GM12801 (cell line): ENCODE results near the gene PLXNB3.

Experiments
- CTCF ChIP-seq: IDR thresholded peaks from one replicate; pipeline ENCODE4 v1.5.1; 2011; ENCODE audit warnings: control low read depth; ENCODE audit not compliant: insufficient read length; ENCODE audit errors: extremely low read depth

The PLXNB3 gene

GRCh38 chrX:153819384-153820040, 55.5 kb downstream of the PLXNB3 start:
- TF ChIP-seq CTCF = no peak

- no peak for TF ChIP-seq CTCF
Observed at GRCh38 chrX:153820601-153821000, 56.6 kb downstream of the PLXNB3 start.

- no peak for TF ChIP-seq CTCF
Observed at GRCh38 chrX:153821066-153821465, 57.0 kb downstream of the PLXNB3 start.

- TF ChIP-seq CTCF = no peak
Observed at GRCh38 chrX:153824348-153824747, 60.3 kb downstream of the PLXNB3 start.

GRCh38 chrX:153825042-153825441, 61.0 kb downstream of the PLXNB3 start:
- no peak for TF ChIP-seq CTCF
